NT2/D1 (cell line): Measurements from ENCODE around the gene LRRTM4.

Experiments used
- SUZ12 ChIP-seq: IDR thresholded peaks from 2 replicates; pipeline ENCODE4 v1.6.1; 2011; ENCODE audit not compliant: insufficient read length, insufficient read depth; ENCODE audit errors: extremely low read depth
- YY1 ChIP-seq: IDR thresholded peaks from 2 replicates; pipeline ENCODE4 v1.6.1; 2011; ENCODE audit not compliant: insufficient read length, insufficient read depth

- TF ChIP-seq YY1 = no peak
- no peak for TF ChIP-seq SUZ12
These were observed 13.7 kb downstream of the LRRTM4 start for GRCh38 chr2:77508511-77508910.
